Myocyte (in vitro differentiated cells): ENCODE results near the gene SPRR2D. TPM values are rescaled to one million over a fixed set of nuclear protein-coding genes. Genes with fewer than 3 reads are reported as not detected.
"Not testable (repeated sequence)": the region's sequence is repeated elsewhere in the genome, so short reads cannot be mapped to it uniquely, and the experiment has no call there.

Source experiments
- DNase-seq: peaks from one replicate; pipeline ENCODE4 v3.0.0-alpha.2; 2012; ENCODE audit warnings: low read depth
- polyA plus RNA-seq: library from polyadenylated mRNA; unstranded; fragments of >200 nt; gene quantifications from one replicate; pipeline ENCODE4 v1.2.1, GENCODE V29; 2012; ENCODE audit warnings: missing spikeins
- total RNA-seq: library from RNA; depleted of rRNA; stranded (reverse); fragments of >200 nt; gene quantifications from 2 replicates; pipeline ENCODE4 v1.2.3, GENCODE V29; 2014

The SPRR2D gene
- not detected in 2 replicates for total RNA-seq
- polyA plus RNA-seq: not detected

DNA sequence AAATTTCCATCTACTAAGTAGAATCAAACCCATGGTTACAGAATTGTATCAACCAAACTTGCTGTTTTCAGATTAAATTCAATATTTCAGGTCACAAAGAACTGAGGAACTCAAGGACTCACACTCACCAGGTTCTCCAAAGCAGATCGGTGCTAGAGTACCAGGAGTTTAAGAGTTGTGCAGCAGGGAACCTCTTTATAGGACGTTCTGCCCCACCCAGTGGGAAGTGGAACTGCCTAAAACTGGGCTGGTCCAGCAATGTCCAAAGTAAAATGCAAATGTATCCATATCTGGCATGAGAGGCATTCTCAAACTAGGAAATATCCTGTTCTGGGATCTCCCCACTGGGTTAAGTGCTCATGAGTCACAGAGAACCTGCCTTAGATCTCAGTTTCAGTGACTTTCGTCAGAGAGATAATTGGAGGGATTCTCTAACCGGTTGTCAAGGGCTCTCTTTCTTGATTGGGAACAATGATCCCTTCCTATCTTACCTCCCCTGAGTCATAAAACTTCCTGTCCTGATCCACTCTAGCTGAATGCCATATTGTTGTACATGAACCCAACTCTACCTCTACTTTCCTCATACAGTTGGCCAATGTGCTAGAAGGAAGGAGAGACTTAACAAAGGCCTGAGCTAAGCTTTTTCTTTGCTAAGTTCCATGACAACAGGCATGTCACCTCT is at the start of gene SPRR2D:
Gene SPRR2D (minus strand): TSS at position 171 of the 682 bp plus-strand sequence. CDS start 774 bp downstream, outside the sequence.
- DNase-seq: no peak

- no peak for DNase-seq
Observed at GRCh38 chr1:153087652-153088051, 46.7 kb upstream of the SPRR2D start.

- DNase-seq: no peak
Observed at GRCh38 chr1:153081736-153082135, 40.8 kb upstream of the SPRR2D start.

DNA sequence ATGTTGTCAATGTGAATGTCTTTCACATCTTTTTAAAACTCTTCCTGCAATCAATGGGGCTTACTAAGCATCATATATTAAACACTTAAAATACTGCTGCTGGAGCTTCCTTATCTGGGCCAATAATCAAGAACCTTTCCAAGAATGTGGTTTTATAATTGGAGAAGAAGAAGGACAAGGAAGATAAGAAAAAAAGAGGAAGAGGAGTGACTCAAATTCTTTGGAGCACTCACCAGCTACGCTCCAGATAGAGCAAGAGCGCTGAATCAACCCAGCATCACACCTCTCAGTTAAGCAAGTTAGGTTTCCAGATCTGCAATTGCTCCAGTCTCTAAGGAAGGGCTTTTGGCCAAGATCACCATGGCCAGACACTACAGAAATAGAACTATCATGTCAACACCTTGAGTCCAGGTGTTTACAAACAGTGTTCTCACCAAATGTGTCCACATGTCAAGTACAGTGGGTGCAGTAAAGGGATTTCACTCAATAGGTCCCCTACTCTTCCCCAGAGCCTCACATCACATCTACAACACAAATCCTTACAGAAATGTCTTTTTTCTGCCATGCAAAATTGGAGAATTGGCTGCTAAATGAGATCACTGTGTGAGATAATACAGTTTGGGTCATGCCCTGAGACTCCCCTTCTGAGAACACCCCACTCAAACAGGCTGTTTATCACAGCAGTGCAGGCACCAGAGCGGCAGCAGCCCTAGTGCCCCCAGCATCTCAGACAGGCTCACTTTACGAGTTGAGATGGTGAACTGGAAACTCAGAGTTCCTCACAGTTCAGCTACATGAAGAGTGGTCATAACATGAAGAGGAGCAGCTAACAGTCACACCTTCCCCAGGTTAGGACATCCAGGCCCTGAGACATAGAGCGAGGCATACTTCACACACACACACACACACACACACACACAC is 32.1 kb upstream of the SPRR2D start:
- no peak for DNase-seq

DNA sequence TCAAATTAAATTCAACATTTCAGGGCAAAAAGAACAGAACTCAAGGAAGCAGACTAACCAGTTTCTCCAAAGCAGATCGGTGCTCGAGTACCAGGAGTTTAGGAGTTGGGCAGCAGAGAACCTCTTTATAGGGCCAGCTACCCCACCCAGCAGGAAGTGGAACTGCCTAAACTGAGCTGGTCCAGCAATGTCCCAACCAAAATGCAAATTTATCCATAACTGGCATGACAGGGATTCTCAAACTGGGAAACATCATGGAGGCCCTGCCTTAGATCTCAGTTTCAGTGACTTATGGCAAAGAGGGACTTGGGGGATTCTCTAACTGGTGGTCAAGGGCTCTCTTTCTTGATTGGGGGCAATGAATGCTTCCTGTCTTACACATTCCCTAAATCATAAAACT is 30.6 kb upstream of the SPRR2D start, which contains the start of gene SPRR2B:
Gene SPRR2B (minus strand): TSS at position 101 of the 400 bp plus-strand sequence. CDS start 772 bp downstream, outside the sequence.
- no peak for DNase-seq

- no peak for DNase-seq
Observed at GRCh38 chr1:153070243-153070642, 29.3 kb upstream of the SPRR2D start.

DNA sequence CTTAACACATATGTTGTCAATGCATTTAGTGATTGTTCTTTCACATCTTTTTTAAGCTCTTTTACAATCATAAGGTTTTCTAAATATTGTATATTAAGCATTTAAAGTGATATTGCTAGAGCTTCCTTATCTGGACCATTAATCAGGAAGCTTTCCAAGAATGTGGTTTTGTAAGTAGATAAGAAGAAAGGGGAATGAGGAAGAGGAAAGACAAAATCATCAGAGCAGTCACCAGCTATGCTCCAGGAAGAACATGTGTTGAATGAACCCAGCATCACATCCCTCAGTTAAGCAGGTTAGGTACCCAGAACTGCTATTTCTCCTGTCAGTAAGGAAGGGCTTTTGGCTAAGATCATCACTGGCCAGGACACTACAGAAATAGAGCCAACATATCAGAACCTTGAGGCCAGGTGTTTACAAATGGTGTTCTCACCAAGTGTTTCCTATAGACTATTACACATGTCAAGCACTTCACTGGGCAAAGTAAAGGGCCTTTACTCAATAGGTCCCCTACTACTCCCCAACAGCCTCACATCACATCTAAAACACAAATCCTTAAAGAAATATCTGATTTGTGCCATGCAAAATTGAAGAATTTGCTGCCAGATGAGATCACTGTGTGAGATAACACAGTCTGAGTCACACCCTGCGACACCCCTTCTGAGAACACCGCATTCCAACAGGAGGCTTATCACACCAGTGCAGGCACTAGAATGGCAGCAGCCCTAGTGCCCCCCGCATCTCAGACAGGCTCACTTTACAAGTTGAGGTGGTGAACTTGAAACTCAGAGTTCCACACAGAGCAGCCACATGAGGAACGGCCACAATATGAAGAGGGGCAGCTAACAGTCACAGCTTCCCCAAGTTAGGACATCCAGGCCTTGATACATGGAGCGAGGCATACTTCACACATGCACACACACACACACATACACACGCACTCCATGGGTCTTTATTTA is 18.2 kb upstream of the SPRR2D start:
- no peak for DNase-seq

GRCh38 chr1:153058154-153058553 is 17.2 kb upstream of the SPRR2D start:
- no peak for DNase-seq

- DNase-seq: no peak
Observed at GRCh38 chr1:153057375-153057774, 16.5 kb upstream of the SPRR2D start, which contains the start of gene SPRR2A. SPRR2A (minus strand) TSS chr1:153057512; CDS start chr1:153056735, 777 bp downstream.

DNA sequence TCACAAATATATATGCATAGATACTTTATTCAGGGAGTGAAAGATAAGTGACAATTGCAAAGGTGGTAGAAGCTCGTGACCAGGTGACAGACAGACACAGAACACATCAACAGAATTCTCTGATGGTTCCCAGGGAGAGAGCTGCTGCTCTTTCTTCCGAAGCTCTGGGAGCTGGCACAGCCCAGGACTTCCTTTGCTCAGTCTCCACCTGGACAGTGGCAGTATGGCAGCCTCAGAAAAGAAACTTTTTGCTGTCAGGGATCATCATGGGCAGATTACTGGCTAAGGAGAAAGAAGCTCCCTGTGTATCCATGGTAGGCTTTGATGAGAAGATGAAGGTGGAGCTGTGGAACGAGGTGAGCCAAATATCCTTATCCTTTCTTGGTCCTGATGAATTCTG is 15.2 kb upstream of the SPRR2D start:
- DNase-seq: not testable (repeated sequence)

DNA sequence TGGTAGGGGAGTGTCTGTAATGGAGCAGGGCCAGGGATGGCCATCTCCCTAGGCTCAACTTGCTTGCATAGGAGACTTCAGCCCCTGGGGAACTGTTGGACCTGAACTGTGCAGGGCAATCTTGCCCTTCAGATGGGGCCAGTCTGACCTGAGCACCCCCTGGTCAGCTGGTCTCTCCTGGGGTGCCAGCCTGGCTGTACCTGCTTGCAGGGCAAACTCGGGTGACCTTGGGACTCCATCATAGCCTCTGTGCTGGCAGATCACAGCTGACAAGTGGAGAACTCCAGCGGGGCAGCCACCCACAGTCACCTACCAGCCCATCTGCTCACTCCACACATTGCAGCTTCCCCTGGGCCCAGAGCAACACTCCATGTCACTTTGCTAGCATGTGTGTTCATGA is 8.3 kb upstream of the SPRR2D start:
- no peak for DNase-seq

DNA sequence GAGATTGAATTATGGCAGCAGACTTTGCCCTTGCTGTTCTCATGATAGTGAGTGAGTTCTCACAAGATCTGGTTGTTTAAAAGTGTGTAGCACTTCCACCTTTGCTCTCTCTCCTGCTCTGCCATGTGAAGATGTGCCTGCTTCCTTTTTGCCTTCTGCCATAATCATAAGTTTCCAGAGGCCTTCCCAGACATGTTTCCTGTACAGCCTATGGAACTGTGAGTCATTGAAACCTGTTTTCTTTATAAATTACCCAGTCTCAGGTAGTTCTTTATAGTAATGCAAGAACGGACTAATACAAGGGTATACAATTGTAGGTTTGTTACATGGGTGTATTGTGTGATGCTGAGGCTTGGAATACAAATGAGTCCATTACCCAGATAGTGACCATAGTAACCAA is 5.7 kb downstream of the SPRR2D start:
- no peak for DNase-seq

GRCh38 chr1:153032677-153033308 is 8.1 kb downstream of the SPRR2D start:
- DNase-seq: peak; percentile 20

GRCh38 chr1:153032073-153032472 is 8.8 kb downstream of the SPRR2D start:
- no peak for DNase-seq

DNA sequence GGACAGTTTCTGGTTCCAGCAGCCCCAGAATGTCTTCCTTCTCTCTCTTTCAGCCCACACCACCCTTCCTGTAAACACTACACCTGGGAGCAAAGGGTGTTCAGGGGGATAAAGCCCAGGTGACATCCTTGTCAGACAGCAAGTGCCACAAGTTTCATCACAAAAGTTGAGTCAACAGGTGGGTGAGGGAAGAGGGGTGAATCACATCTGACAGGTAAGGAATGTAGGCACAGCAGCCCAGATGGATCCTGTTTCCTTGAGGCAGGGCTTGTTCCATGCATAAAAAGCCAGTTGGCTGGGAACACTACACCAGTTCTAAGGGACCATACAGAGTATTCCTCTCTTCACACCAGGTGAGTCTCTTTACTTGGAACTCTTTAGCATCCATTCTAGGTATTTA is 10.0 kb downstream of the SPRR2D start, which contains the start of gene SPRR1B:
Gene SPRR1B (plus strand): TSS at position 309 of the 400 bp plus-strand sequence. CDS start 1,143 bp downstream, outside the sequence.
- DNase-seq: no peak

- no peak for DNase-seq
Observed at GRCh38 chr1:153028766-153029165, 12.2 kb downstream of the SPRR2D start.

GRCh38 chr1:153025797-153026196 is 15.1 kb downstream of the SPRR2D start:
- no peak for DNase-seq

DNA sequence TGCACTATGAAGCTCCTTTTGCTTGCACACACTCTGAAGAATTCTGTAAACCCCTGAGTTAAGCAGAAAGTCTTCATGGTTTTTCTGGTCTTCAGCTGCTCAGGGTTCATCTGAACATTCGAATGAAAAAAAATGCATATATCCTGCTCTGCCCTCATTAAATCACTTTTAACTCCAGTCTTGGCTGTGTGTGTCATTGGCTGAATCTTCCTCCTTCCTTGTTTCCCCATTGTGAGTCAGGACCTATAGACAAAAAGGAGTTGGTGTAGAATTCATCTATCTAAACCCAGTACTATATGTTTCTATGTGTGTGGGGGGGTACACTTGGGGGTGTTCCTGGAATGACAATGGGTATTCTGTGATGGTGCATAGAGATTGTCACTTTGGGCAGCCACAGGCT is 16.5 kb downstream of the SPRR2D start:
- DNase-seq: no peak

DNA sequence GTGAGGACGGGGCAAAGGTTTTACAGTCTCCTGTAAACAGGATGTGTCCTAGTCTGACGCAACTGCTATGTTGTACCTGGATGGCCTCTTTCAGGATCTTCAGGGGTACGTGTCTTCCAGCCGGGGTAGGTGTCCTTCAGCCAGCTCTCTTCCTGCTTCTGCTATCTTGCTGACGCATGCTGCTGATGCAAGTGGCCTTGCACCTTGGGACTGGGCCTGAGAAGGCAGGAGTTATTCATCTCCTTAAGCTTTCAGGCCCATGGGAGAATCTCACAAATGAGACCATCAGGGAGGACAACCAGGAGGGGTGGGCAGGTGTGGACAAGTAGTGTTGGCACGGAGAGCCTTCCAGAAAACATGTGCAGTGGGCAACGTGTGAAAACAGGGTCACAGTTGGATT is 17.8 kb downstream of the SPRR2D start:
- no peak for DNase-seq

DNA sequence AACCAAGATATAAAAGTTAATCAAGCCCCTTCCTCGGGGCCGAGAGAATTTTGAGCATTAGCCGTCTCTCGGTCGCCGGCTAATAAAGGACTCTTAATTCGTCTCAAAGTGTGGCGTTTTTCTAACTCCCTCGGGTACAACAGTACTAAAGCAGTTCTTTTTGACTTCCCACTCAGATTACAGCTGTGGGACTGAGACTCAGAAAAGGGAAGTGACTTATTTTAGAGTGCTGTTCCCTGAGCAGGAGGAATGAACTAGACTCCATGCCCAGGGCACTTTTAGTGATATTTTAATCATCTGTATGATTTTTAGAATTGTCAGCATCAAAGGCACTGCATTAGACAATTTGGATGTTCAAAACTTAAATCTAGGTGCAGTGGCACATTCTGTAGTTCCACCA is 18.6 kb downstream of the SPRR2D start:
- DNase-seq: not testable (repeated sequence)
